B cell (primary cell): ENCODE data around the gene GMNC.

Experiments used
- EZH2 ChIP-seq: IDR thresholded peaks from 2 replicates; pipeline ENCODE4 v1.6.1; 2012; ENCODE audit warnings: borderline replicate concordance, low read depth, mild to moderate bottlenecking, moderate library complexity, low read length; ENCODE audit not compliant: insufficient read depth, poor library complexity, severe bottlenecking
- TF ChIP-seq, protein P1 (sequence below): fragments of 200-600 bp; IDR thresholded peaks from one replicate; pipeline ENCODE4 v1.8.0; 2022; ENCODE audit warnings: antibody characterized with exemption, mild to moderate bottlenecking

DNA sequence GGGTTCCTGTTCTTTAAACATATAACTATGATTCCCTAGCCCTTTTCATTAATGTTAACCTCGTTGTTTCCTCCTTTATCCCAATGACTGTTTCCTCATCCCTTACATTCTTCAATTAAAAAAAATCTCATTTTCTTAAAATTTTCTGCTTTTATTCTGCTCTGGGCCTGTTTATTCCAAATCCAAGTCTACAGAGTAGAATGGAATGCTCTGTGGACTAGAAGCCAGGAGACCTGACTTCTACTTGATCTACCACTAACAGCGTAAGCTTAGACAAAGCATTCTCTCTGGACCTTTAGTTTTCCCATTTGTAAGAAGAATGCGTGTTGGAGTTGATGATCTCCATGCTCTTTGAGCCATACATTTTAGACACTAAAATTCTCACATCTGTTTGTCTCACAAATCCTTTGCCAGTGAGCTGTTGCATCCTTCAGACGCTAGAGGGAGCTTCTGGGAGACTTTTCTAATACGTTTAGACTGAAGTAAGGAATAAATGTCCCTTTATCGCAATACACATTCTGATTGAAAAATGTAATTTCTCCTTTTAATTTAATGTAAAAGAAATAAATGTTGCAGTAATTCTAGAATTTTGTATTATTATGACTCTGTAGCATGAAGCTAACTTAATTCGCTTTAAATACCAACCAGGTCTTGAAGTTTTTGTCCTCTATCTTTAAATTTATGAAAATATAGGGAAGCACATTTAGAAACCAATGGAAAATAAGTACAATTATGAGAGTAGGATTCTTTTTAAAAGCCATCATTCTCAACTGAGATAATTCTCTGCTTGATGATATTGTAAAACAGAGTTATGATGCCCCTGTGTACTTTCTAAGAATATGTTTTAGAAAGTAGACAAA, 21.7 kb upstream of the GMNC start:
- TF ChIP-seq, protein P1, sequence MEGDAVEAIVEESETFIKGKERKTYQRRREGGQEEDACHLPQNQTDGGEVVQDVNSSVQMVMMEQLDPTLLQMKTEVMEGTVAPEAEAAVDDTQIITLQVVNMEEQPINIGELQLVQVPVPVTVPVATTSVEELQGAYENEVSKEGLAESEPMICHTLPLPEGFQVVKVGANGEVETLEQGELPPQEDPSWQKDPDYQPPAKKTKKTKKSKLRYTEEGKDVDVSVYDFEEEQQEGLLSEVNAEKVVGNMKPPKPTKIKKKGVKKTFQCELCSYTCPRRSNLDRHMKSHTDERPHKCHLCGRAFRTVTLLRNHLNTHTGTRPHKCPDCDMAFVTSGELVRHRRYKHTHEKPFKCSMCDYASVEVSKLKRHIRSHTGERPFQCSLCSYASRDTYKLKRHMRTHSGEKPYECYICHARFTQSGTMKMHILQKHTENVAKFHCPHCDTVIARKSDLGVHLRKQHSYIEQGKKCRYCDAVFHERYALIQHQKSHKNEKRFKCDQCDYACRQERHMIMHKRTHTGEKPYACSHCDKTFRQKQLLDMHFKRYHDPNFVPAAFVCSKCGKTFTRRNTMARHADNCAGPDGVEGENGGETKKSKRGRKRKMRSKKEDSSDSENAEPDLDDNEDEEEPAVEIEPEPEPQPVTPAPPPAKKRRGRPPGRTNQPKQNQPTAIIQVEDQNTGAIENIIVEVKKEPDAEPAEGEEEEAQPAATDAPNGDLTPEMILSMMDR = peak; percentile 98
- TF ChIP-seq EZH2 = no peak
